Transverse colon (tissue), 4 donors: ENCODE results near the gene ANO7.

ENCODE experiments used
- CTCF ChIP-seq, 5 experiments: fragments of 200-600 bp in 3 of 5; fragments of 450-650 bp in 2 of 5; sonication (generic) in 3 of 5; IDR thresholded peaks; 1 replicate in 2 of 5; 2 replicates in 3 of 5; pipeline ENCODE4 v1.5.1; 2016 to 2017; ENCODE audit warnings: antibody characterized with exemption in 5 of 5, inconsistent platforms in 3 of 5, mild to moderate bottlenecking in 2 of 5, moderate library complexity in 1 of 5
- EP300 ChIP-seq: sonication (generic); formaldehyde crosslinking; IDR thresholded peaks from one replicate; pipeline ENCODE4 v1.6.1; 2017; ENCODE audit warnings: antibody characterized with exemption, low read depth
- POLR2A ChIP-seq: fragments of 450-650 bp; IDR thresholded peaks from one replicate; pipeline ENCODE4 v1.6.1; 2016; ENCODE audit warnings: antibody characterized with exemption, mild to moderate bottlenecking, moderate library complexity
- POLR2AphosphoS5 ChIP-seq, 3 donors: sonication (generic); formaldehyde crosslinking; IDR thresholded peaks; one replicate each; pipeline ENCODE4 v1.6.1; 2016; ENCODE audit warnings: antibody characterized with exemption in 3 of 3

- no peak for TF ChIP-seq CTCF (IDR thresholded peaks at IDR 0.05)
- no peak for TF ChIP-seq POLR2A
- TF ChIP-seq EP300 = no peak
- TF ChIP-seq POLR2AphosphoS5 (IDR thresholded peaks at IDR 0.05) = no peak
Observed at GRCh38 chr2:241180495-241180894, 8.0 kb upstream of the ANO7 start.
